HEK293T (cell line): ENCODE data around the gene LRRC56.

Experiments
- CTCF ChIA-PET: fragments of 350-600 bp; formaldehyde crosslinking; extraction: SDS; loops from one replicate; lab custom pipeline; 2021; ENCODE audit warnings: antibody characterized with exemption, inconsistent platforms; lab: Yijun Ruan, JAX
- POLR2A ChIA-PET: fragments of 350-600 bp; formaldehyde crosslinking; extraction: SDS; loops from one replicate; lab custom pipeline; 2020; ENCODE audit warnings: antibody characterized with exemption, inconsistent platforms; lab: Yijun Ruan, JAX
- DNase-seq: peaks from one replicate; pipeline ENCODE4 v3.0.0; 2012; ENCODE audit warnings: mixed read lengths; ENCODE audit errors: extremely low spot score
- ARNT ChIP-seq: fragments of 450-650 bp; IDR thresholded peaks from 2 replicates; pipeline ENCODE4 v1.6.1; 2017; ENCODE audit warnings: mild to moderate bottlenecking
- BHLHE40 ChIP-seq: fragments of 450-650 bp; IDR thresholded peaks from 2 replicates; pipeline ENCODE4 v1.6.1; 2016; ENCODE audit warnings: mild to moderate bottlenecking, moderate library complexity, borderline replicate concordance
- CTBP1 ChIP-seq: fragments of 450-650 bp; IDR thresholded peaks from 2 replicates; pipeline ENCODE4 v1.6.1; 2016; ENCODE audit warnings: borderline replicate concordance
- ELF4 ChIP-seq: fragments of 450-650 bp; IDR thresholded peaks from 2 replicates; pipeline ENCODE4 v1.6.1; 2017; ENCODE audit warnings: antibody characterized with exemption
- FOXA1 ChIP-seq: fragments of 450-650 bp; IDR thresholded peaks from 2 replicates; pipeline ENCODE4 v1.6.1; 2016; ENCODE audit warnings: mild to moderate bottlenecking
- FOXK2 ChIP-seq: fragments of 450-650 bp; IDR thresholded peaks from 2 replicates; pipeline ENCODE4 v1.6.1; 2016; ENCODE audit warnings: mild to moderate bottlenecking
- FOXM1 ChIP-seq: fragments of 450-650 bp; IDR thresholded peaks from 2 replicates; pipeline ENCODE4 v1.6.1; 2017; ENCODE audit warnings: mild to moderate bottlenecking, borderline replicate concordance
- HDGF ChIP-seq: fragments of 450-650 bp; IDR thresholded peaks from 2 replicates; pipeline ENCODE4 v1.6.1; 2017; ENCODE audit warnings: antibody characterized with exemption, borderline replicate concordance
- L3MBTL2 ChIP-seq: fragments of 450-650 bp; conservative IDR thresholded peaks from 2 replicates; pipeline ENCODE4 v1.6.1; 2016; ENCODE audit warnings: mild to moderate bottlenecking
- LEF1 ChIP-seq: fragments of 450-650 bp; IDR thresholded peaks from 2 replicates; pipeline ENCODE4 v1.6.1; 2017; ENCODE audit warnings: mild to moderate bottlenecking, borderline replicate concordance
- NFRKB ChIP-seq: fragments of 450-650 bp; IDR thresholded peaks from 2 replicates; pipeline ENCODE4 v1.6.1; 2016; ENCODE audit warnings: mild to moderate bottlenecking, moderate library complexity
- SP1 ChIP-seq: fragments of 450-650 bp; IDR thresholded peaks from 2 replicates; pipeline ENCODE4 v1.6.1; 2017
- SUZ12 ChIP-seq: fragments of 450-650 bp; IDR thresholded peaks from 2 replicates; pipeline ENCODE4 v1.6.1; 2016; ENCODE audit warnings: mild to moderate bottlenecking
- TARDBP ChIP-seq: fragments of 450-650 bp; IDR thresholded peaks from 2 replicates; pipeline ENCODE4 v1.6.1; 2016
- TF ChIP-seq, protein P1 (sequence below): fragments of 450-650 bp; IDR thresholded peaks from 2 replicates; pipeline ENCODE4 v1.6.1; 2016

Gene LRRC56

GRCh38 chr11:550746-551085, 13.4 kb downstream of the LRRC56 start:
- CTCF ChIA-PET, result no interaction called here
- POLR2A ChIA-PET, result no interaction called here
- DNase-seq, result no peak
- TF ChIP-seq FOXK2, result no peak
- TF ChIP-seq, protein P1, sequence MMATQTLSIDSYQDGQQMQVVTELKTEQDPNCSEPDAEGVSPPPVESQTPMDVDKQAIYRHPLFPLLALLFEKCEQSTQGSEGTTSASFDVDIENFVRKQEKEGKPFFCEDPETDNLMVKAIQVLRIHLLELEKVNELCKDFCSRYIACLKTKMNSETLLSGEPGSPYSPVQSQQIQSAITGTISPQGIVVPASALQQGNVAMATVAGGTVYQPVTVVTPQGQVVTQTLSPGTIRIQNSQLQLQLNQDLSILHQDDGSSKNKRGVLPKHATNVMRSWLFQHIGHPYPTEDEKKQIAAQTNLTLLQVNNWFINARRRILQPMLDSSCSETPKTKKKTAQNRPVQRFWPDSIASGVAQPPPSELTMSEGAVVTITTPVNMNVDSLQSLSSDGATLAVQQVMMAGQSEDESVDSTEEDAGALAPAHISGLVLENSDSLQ, result no peak
- TF ChIP-seq ARNT, result no peak

DNA sequence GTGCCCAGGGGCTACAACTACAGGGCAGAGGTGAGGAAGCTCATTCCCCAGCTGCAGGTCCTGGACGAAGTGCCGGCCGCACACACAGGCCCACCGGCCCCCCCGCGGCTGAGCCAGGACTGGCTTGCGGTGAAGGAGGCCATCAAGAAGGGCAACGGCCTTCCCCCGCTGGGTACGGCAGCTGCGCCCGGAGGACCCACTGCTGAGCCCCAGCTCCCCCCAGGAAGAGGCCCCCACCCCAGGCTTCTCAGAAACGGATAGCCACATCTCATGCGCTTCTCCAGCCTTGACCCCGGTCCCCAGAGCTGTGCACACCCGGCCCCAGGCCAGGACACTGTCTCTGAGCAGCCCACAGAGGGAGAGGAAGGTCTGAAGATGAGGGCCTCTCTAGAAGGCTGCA, 13.8 kb downstream of the LRRC56 start:
- ChIA-PET POLR2A (no interaction called here), CTCF (no interaction called here)
- DNase-seq, result no peak
- no peak for TF ChIP-seq HDGF
- TF ChIP-seq FOXM1, result no peak
- no peak for TF ChIP-seq SUZ12

- TF ChIP-seq NFRKB, result no peak
- no peak for TF ChIP-seq ELF4
- TF ChIP-seq BHLHE40, result no peak
- TF ChIP-seq TARDBP, result no peak
- TF ChIP-seq FOXK2, result no peak
- no peak for TF ChIP-seq SP1
- TF ChIP-seq L3MBTL2, result no peak
- ChIA-PET POLR2A (interaction anchor here (0.9 kb wide), 1 partner anchor 16 kb away, joined by 3 read pairs; the partner anchor contains the start of gene HRAS), CTCF (no interaction called here)
- DNase-seq, result no peak
Measured at GRCh38 chr11:551596-551995, 14.3 kb downstream of the LRRC56 start.

DNA sequence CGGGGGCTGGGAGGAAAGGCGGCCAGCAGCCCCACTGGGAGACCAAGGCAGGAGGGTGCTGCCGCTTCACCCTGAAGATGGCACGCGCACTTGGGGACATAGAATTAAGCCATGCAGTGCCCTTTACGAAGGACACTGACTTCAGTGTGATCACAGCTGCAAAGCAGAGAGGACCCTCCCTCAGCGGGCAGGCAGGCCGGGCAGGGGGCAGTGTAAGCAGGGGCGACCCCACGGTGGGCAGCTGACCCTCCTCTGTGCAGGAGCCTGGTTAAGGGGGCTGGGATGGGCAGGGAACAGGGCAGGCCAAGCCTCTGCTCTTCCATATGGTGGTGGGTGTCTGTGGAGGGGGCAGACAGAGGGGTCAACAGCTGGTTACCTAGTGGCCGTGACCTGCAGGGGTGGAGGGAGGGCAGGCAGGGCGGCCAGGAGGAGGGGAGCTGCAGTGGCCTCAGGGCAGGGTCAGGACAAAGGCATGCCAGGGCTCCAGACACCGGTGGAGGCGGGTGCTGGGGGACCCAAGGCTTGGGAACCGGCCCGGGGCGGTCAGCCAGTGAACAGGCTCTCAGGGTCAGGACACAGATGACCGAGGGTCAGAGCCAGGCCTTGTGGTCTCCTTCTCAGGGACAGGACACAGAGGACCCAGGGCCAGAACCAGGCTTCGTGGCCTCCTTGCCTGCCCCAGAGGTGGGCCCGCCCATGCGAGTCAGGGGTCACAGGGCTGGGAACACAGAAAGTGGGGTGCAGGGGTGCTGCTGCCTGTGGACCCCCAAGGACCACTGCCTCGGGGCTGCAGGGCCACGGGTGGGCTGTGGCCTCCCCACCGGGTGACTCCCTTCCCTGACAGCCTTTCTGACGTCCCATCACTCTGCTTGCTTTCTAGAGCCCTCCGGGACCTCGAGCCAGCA, 16.0 kb downstream of the LRRC56 start:
- TF ChIP-seq TARDBP (no peak), FOXK2 (no peak), SUZ12 (no peak), ARNT (no peak), FOXM1 (no peak), L3MBTL2 (no peak), FOXA1 (no peak), ELF4 (no peak), CTBP1 (no peak), BHLHE40 (no peak), LEF1 (no peak)
- CTCF ChIA-PET, result interaction anchor here (1.6 kb wide), 1 partner anchor 175 kb away, joined by 4 read pairs; no protein-coding TSS in a partner anchor
- POLR2A ChIA-PET, result interaction anchor here (0.8 kb wide), 1 partner anchor 12 kb away, joined by 3 read pairs; no protein-coding TSS in a partner anchor
- DNase-seq, result no peak

GRCh38 chr11:553988-554340, 16.6 kb downstream of the LRRC56 start:
- ChIA-PET POLR2A (interaction anchor here (0.8 to 0.9 kb wide), 2 partner anchors 10 to 12 kb away, joined by 3 to 4 read pairs; no protein-coding TSS in a partner anchor), CTCF (interaction anchor here (1.0 to 1.6 kb wide), 3 partner anchors 11 to 174 kb away, joined by 4 read pairs; no protein-coding TSS in a partner anchor)
- no peak for TF ChIP-seq FOXM1
- no peak for TF ChIP-seq CTBP1
- TF ChIP-seq, protein P1, result no peak
- no peak for TF ChIP-seq LEF1
- no peak for TF ChIP-seq L3MBTL2
- no peak for TF ChIP-seq FOXA1
- no peak for TF ChIP-seq BHLHE40
- TF ChIP-seq HDGF, result no peak
- TF ChIP-seq ARNT, result no peak
- TF ChIP-seq TARDBP, result no peak
- no peak for TF ChIP-seq ELF4
- DNase-seq, result no peak

DNA sequence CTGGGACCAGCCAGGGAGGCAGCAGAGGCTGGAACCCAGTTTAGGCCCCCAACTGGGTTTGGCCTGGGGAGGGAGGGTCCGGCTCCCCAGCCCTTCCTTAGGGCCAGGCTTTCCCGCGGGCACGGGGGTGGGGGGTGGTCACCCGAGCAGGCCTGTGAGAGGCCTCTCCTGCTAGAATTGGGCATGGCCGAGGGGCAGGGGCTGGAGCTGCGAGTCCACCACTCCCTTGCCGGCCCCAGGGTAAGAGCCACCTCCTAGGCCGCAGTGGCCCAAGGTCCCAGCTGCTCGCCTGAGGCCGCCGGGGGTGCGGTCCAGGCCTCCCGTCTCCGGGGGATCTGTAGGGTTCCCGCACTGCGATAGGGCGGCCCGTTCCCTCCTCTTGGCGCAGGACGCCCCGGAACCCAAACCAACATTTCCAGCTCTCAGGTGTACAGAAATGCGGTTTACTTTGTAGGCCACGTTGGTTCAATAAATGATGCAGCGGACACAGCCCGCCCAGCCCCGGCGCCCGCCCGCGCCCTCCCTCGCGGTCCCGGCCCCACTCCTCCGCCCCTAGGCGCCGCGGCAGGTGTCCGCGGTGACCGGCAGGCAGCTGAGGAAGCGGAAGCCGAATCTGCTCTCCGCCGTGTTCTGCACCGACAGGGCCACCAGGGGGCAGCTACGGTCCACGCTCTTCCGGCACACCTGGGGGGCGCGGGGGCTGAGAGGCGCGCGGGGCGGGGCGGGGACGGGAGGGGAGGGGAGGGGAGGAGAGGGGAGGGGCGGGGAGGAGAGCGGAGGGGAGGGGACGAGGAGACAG, 17.3 kb downstream of the LRRC56 start:
- ChIA-PET CTCF (interaction anchor here (1.0 to 1.6 kb wide), 4 partner anchors 11 to 174 kb away, joined by 4 read pairs; partner anchors contain the start of gene HRAS), POLR2A (interaction anchor here (0.6 to 1.2 kb wide), 3 partner anchors 9 to 139 kb away, joined by 3 to 4 read pairs (median 4); partner anchors contain the start of gene HRAS)
- DNase-seq, result peak; percentile 87
- TF ChIP-seq SUZ12 (no peak), FOXM1 (peak; percentile 86; the same call in 1 of the 2 replicates)
